MV-4-11 (cell line): ENCODE measurements around the gene BOD1L1.

Source experiments
- DNase-seq: peaks from one replicate; lab custom pipeline; 2025; lab: John Stamatoyannopoulos, UW

BOD1L1 gene

DNA sequence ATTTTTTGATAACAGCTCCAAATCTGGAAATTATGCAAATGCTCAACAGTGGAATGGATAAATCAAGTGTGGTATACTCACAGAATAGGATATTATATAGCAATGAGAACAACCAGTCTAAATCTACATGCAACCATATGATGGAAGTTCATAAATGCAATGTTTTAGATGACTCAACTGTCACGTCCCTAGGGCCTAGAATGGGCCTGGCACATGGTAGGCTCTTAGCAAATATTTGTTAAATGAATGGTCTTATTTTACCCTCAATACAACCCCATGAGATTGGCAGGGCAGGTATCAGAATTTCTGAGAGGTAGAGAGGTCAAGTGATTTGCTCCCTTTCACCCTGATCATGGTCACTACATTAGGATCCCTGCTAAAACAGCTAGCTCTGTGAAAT lies 68.6 kb downstream of the BOD1L1 start:
- DNase-seq = no peak

DNA sequence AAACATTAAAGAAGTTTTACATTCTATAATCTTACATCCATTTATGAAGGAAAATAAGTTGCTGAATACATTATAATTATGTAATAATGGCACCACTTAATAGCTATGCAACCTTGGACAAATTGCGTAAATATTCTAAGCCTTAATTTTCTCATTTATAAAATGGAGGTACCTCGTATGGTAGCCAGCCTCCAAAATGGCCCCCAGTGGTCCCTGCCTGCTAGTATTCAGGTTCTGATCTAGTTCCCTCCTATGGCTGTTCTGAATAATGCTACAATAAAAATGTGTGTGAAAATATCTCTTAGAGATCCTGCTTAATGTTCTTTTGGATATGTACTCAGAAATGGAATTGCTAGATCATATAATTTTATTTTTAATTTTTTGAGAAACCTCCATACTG lies 72.2 kb downstream of the BOD1L1 start:
- no peak for DNase-seq

DNA sequence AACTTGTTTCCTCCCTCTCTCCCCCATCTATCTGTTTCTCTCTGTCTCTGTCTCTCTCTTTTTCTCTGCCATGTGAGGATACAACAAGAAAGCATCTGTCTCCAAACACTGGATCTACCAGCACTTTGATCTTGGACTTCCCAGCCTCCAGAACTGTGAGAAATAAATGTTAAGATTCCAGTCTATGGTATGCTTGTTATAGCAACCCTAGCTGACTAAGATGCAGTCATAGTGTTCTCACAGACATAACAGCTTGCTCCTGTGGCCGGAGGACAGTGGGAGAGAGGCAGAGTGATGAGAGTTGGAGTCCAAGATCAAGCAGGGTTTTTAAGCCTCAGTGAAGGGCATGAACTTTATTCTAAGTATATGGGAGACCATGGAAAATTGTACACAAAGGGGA lies 74.4 kb downstream of the BOD1L1 start:
- no peak for DNase-seq

DNA sequence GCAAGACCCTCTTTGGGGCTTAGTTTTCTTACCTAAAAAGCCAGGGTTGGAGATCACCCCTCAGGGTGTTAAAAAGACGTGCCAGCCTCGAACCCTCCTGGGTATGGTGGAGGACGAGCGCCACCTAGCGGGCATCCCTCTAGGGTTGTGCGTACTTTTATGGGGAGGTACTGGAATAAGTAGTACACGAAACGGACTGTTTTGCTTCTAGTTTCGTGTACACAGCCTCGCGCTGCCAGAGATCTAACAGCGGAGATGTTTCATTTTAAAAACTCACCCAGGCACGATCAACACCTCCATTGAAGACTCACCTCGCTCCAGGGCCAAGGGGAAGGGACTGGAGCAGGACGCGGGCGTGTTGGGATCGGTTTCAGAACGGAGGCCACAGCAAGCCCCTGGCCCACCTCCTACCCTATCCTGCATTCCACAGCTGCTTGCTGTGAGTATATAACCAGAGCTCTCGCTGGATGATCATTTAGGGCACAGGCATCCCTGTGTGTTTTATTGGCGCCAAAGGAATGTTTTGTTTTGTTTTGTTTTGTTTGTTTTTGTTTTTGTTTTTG lies 78.5 kb downstream of the BOD1L1 start:
- DNase-seq = peak; percentile 71

DNA sequence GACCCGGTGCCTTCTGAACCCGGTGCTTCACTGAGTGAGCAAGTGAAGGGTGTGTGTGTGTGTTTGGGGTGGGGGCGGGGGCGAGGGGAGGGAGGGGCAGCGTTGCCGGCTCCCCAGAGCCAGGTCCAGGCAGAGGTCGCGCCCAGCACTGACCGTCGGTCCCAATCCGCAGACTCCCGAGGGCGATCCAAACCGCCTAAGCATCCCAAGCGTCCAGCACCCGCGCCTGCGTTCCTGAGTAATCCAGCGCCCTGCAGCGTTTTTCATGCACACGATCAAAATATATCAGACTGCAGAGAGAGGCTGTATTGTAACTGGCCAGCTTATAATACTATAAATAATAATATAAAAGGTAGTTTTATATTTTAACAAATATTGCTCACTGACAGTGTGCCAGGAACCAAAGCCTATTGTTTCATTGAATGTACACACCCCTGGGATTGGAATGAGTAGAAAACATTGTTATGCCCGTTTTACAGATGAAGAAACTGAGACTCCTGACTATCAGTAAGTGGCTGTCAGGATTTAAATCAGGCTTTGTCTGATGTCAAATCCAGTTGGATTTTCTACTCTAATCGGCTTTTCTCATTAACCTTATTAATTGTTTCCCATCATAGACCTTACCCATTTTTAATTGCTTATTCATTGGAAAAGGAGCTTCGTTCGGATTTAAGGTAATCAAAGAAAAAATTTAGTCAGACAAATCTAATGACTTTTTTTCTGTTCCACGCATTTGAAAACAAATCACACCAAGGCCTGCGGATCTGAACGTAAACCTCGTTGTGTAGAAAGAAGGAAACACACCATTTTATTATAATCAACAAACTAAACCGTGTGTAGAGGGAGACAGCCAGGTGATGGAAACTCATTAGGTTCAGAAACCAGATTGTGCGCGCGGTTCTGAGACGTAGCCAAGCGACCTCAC lies 79.2 kb downstream of the BOD1L1 start:
- no peak for DNase-seq

DNA sequence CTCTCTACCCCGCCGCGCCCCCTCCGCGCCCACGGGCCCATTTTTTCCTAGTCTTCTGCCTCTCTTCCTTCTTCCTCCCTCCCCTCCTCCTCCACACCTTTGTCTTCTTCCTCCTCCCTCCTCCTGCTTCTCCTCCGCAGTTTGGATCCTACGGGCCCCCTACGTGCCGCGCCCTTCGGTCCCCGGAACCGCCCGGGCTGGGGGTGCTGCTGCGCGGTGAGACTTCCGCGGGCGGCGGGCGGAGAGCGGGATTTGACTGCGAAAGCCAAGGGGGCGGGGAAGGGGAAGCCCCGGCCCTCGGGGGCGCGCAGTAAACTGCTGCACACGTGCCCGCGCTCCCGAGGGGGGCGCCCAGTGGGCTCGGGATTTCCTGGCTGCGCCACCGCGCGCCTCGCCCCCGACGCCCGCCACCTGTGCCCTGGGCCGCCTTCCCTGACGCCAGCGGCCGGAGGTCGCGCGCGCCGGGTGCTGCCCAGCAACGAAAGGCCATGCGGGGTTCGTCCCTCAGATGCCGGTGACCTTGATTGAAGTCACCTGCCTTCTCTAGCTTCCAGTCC lies 80.0 kb downstream of the BOD1L1 start:
- DNase-seq = no peak

DNA sequence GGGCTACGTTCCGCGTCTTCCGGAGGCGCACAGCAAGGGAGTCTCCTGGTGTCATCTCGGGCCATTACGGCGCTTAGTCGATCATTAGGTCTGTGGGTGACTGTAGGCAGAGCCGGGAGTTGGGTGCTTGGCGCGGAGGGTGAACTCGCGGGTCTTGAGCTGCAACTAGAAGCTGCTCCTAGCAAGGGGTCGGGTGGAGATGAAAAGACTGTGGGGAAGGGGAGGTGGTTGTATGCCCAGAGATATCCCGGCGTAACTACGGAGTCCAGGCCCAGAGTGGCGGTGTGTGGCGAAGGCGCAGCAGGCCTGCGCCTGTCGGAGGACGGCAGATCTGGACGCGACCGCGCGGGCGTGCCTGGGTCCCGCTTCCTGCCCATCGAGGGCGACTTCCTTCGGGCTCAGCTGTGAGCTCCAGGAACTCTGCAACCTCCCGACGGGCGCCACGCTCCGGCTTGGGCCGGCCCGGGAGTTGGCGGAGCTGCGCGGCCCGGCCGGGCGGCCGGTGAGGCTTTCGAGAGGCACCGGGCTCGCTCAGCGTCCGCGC lies 80.5 kb downstream of the BOD1L1 start:
- no peak for DNase-seq

DNA sequence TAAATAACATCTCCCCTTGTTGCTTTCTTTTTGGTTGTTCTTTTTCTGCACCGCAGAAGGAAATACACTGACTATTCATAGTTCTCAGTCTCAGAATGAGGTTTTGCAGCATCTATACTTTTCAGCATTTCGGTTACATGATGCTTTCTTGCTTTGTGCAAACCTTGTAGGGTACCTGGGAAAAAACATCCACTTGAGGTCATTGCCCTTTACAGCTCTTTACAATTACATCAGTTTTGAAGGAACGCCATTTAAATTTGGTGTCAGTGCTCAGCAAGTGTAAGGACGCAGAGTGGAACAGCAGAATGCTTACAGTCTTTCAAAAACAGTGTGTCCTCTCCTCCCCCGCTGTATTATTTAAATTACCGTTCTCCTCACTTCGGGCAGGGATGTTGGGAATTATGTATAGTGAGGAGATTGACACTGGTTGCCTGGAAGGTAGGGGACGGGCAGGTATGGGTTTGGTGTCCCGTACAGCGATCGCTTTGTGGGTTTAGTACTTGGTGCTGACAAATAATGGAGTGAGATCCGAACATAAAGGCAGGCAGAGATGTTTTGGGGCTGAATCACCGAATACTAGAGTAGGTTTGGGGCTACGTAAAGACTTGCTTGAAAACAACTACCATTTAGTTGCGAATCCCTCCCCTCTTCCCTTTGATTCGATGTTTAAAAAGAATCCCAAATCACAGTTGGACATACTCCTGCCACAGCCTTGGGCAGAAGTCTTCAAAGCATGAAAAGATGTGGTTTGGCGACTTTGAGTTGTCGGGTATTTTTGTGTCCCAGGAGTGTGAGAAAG lies 81.2 kb downstream of the BOD1L1 start:
- DNase-seq = no peak

DNA sequence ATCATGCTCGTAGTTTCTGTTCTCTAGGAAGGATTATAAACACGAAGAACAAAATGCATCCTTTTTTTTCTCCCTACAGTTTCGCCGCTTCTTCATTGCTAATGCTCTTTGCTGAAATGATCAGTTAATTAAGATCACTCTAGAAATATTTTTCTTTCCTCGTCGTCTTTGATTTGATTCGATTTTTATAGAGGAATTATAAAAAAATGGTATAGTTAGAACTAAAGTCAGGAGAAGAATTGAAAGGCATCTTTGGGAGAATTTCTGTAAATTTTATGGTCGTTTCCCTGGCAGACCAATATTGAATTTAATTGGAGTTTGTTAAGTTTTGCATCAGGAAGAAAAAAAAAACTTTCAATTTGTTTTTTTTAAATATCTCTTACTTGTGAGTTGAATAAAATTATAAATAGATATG lies 82.1 kb downstream of the BOD1L1 start:
- no peak for DNase-seq

DNA sequence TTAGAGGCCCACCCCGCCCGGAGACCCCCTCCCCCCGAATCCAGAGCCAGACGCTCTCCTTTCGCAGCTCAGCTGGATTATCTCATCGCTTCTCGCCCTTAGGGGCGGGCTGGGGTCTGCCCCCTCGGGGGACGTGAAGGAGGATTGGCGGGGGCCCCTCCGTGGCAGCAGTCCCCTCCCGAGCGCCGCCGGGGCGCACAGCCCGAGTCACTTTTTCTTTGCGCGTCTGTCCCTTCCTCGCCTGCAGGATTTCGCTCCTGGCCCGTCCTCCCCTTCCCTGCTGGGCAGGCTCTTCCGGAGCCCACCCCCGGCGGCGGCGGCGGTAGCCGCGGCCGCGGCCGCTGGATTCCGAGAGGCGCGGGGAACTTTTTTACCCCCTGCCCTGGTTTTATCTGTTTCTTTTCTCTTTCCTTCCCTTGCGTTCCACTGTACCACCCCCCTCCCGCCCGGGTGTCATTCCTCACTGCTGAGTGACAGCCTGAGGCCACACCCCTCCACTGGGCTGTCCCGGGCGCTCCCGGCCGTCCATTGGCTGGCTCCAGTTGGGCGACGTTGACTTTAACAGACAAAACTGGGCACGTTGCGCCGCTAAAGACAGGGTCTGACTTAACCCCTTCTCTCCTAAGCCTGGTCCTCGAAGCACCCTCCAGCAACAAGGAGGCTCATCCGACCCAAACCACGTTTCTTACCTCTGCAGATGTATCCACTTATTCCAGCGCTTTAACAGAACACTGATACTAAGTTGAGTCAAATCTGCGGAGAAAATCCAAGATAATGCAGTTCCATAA lies 82.7 kb downstream of the BOD1L1 start:
- peak; percentile 81 for DNase-seq

DNA sequence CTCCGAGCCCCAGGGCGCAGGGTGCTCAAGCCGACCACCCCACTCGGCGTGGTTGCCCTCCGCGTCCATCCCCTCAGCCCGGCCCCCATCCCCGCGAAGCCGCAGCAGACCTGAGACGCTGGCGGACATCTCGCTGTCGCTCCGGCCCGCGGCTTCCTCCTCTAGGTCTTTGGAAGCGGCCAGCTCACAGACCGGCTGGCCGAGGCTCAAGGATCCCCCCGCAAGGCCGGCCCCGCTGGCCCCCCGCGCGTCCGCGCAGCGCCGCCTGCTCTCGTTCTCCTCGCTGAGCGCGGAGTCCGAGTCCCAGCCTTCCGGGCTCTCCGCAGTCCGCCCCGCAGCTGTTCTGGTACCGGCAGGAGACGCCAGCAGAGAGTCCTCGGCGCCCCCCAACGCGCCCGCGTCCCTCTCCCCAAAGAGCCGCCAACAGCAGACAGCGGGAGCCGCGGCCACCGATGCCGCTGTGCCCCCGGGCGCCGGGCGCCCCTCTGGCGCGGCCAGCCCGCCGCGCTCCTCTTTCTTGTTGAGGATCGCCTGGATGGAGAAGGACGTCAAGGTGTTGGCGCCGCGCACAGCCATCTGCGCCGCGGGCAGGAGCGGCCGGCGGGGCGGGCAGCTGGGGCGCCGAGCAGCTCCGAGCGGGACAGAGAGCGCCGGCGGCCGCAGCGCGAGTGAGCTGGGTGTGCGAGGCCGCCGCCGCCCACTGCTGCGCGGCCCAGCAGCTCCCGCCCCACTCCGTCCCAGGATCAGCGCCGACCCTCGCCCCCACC lies 83.5 kb downstream of the BOD1L1 start, which contains the start of gene NKX3-2:
Gene NKX3-2, minus strand, starts transcription at position 670 of the 767 bp plus-strand sequence. Its CDS starts 94 bp downstream, at position 576.
- no peak for DNase-seq

DNA sequence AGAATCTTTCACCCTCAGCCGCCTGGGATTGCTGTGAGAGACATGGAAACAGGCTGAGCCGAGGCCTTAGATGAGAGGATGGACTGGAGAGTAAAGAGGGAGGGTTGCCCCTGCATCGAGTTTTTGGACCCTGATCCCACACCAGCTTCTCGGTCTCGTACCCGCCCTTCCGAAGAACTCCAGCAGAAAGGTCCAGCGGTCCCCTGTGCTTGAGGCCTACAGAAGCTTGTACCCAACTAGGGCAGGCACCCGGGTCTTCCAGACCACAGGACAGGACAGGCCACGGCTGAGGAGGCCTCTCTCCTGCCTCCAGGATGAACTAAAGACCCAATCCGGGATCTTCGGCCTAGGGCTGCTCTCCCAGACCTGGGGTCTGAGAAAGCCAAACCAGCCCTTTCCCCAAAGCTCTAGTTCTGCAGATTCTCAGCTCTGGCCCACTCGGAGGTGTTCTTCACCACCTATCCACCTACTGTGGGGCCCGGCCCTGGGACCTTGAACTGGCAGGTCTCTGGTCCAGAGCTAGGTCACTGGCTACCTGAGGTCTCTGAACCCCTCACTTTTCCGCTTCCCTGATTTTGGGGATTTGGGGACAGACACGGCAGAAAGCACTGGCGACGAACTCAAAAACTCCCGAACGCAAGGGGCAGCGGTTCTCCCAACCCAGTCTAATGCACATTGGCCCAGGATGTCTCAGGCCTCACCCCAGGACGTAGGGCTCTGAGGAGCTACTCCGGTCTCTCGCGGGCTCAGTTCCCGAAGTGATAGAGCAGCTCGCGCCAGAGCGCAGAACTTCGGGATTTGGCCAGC lies 84.3 kb downstream of the BOD1L1 start:
- no peak for DNase-seq

DNA sequence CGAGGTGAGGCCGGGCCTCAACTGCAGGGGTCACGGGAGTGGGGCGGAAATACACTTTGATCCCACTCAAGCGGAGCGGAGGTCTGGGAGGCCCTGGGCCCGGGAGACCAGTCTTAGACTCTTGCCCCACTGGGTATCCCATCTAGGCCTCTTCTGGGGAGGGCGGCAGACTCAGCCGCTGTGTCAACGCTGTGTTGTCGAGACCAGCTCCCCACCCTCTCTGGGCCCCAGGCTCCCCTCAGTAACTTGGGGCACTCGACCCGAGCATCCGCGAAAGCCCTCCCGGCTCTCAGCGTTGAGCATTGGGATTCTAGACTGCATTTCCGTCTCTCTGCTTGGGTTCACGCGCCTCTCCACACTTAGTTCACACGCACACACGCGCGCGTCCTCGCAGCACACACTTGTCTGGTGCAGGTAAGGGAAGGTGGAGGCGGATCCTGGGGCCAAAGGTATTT lies 84.9 kb downstream of the BOD1L1 start:
- no peak for DNase-seq

DNA sequence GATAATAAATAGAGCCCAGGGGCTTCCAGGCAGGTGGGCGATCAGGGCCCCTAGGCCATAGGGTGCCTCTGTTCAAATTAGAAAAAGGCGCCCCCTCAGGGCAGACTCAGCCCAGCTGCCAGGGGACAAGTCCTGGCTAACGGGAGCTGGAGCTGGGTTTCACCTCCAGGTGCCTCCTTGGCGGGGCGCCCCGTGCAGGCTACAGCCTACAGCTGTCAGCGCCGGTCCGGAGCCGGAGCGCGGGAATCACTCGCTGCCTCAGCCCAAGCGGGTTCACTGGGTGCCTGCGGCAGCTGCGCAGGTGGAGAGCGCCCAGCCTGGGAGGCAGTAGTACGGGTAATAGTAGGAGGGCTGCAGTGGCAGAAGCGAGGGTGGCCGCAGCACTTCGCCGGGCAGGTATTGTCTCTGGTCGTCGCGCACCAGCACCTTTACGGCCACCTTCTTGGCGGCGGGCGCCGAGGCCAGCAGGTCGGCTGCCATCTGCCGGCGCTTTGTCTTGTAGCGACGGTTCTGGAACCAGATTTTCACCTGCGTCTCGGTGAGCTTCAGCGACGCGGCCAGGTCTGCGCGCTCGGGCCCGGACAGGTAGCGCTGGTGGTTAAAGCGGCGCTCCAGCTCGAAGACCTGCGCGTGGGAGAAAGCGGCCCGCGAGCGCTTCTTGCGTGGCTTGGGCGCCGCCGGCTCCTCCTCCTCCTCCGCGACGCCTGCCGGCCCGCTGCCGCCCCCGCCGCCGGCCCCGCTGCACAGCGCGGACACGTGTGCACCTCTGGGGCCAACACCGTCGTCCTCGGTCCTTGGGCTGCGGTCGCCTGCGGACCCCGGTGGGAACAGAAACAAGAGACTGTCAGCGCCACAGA lies 85.6 kb downstream of the BOD1L1 start:
- no peak for DNase-seq

DNA sequence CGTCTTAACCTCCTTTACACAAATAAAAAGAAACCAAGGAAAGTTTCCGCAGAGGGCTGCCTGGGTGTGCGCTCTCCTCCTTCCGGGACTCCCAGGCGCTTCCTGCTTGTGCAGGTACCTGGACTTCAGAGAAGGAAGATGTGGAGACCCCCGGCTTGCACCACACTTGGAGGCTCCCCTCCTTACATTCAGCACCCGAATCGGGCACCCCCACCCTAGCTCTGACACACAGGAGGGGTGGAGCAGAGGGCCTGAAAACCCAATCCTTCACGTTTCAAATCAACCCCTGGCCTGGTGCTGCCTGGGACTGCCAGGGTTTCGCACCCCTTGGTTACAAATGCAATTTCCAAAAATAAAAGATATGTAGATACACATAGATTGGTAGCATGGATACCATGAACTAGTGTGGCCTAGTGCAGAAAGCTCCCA lies 86.3 kb downstream of the BOD1L1 start:
- DNase-seq = no peak

DNA sequence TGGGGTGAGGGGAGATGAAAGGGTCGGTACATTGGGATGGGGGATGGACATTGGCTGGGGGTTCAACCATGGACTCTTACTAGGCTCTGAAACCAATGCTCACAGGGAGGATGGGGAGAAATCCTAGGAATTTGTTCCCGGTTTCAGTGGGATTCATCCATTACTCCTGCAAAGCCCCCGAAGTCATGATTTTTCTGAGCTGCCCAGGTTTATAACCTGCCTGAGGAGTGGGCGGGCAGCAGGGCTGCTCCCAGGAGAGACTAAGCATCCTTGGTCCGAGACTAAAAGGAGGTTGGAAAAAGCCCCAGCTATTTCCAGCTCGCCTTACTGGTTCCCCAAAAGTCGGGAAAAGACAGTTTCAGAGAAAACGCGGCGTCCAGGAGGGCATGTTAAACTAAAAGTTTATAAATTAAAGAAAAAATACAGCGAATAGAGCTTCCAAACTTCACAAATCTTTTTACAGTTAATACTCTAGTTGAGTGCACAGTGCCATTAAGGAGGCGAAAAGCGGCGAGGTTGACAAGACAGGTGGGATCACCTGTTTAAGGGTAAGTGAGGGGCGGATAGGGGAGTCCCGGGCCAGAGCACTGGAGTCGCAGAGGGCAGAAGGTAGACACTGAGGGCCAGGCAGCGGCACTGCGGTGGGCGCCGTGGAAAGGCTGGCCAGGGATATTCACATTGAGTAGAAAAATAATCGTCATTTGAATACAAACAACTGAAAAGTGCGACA lies 86.9 kb downstream of the BOD1L1 start:
- DNase-seq = no peak

DNA sequence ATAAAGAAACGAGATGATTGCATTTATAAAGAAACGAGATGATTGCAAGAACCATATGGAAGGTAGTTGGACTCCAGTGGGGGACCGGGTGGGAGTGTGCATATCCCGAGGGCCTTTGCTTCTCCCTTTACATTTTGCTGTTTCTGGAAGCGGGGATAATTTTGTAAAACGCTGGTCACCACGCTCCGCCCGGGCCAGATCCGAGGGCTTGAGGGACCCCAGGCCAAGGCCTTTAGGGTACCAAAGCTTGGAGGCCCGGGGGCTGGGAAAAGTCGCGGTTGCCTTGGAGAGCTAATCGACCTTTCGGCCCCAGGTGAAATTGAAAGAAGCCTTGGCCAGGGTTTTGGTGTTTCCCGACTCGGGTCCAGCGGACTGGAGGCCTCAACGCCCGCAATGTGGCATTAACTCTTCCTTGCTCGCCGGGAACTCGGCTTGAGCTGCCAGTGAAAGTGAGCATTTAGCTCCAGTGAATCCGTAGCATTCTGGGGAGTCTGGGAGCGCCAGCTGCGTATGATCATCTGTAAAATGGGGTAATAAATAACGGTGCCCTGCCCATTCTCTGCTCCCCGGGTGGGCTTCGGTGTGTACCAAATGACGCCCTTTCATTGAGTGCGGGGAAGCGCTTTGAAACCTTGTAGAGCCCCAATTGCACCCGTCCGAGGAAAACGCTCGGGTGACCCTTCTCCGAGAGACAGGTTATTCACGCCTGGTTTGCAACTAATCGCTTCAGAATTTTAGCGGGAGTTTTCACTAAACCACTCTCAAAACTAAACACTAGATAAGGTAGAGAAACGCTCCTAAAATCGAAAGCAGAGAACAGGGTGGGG lies 87.7 kb downstream of the BOD1L1 start:
- no peak for DNase-seq
